Parathyroid adenoma (tissue), 2 donors: Measurements from ENCODE around the gene HSD17B14.

ENCODE experiments used
- H2AFZ ChIP-seq: fragments of 300-600 bp; sonication (generic); one replicate; pipeline ENCODE4 v1.7.0; 2017; ENCODE audit warnings: antibody characterized with exemption, mild to moderate bottlenecking
- H3K27ac ChIP-seq: fragments of 300-600 bp; sonication (generic); one replicate; pipeline ENCODE4 v1.7.0; 2017
- H3K27me3 ChIP-seq: fragments of 300-600 bp; sonication (generic); one replicate; pipeline ENCODE4 v1.7.0; 2017; ENCODE audit warnings: low read length; ENCODE audit not compliant: control insufficient read depth, insufficient read depth
- H3K36me3 ChIP-seq: fragments of 300-600 bp; sonication (generic); one replicate; pipeline ENCODE4 v1.7.0; 2017; ENCODE audit warnings: low read length; ENCODE audit not compliant: control insufficient read depth, insufficient read depth
- H3K4me1 ChIP-seq: fragments of 300-600 bp; sonication (generic); one replicate; pipeline ENCODE4 v1.7.0; 2017; ENCODE audit warnings: control low read depth
- H3K4me2 ChIP-seq: fragments of 300-600 bp; sonication (generic); one replicate; pipeline ENCODE4 v1.7.0; 2017; ENCODE audit warnings: low read length
- H3K4me3 ChIP-seq: fragments of 300-600 bp; sonication (generic); one replicate; pipeline ENCODE4 v1.7.0; 2017; ENCODE audit warnings: low read depth, low read length
- H3K79me2 ChIP-seq: fragments of 300-600 bp; sonication (generic); one replicate; pipeline ENCODE4 v1.7.0; 2017; ENCODE audit warnings: control low read depth
- H3K9ac ChIP-seq: fragments of 300-600 bp; sonication (generic); one replicate; pipeline ENCODE4 v1.7.0; 2017; ENCODE audit warnings: mild to moderate bottlenecking
- H3K9me3 ChIP-seq: fragments of 300-600 bp; sonication (generic); one replicate; pipeline ENCODE4 v1.7.0; 2017; ENCODE audit warnings: low read length; ENCODE audit not compliant: control insufficient read depth
- CTCF ChIP-seq: fragments of 300-600 bp; sonication (generic); IDR thresholded peaks from one replicate; pipeline ENCODE4 v1.7.0; 2017; ENCODE audit warnings: antibody characterized with exemption, mild to moderate bottlenecking
- donor health status: primary hyperparathyroidism.

The HSD17B14 gene

GRCh38 chr19:48804496-48804895 is 31.8 kb downstream of the HSD17B14 start:
- Histone ChIP-seq H3K9me3 (no peaks in the 10 kb centered on the region), H3K4me2 (no peak overlapping the region), H3K4me1 (no peaks in the 10 kb centered on the region), H3K79me2 (no peaks in the 10 kb centered on the region), H3K36me3 (no peaks in the 10 kb centered on the region), H3K4me3 (no peak overlapping the region), H3K27ac (no peak overlapping the region), H3K27me3 (no peaks in the 10 kb centered on the region), H3K9ac (no peak overlapping the region), H2AFZ (no peak overlapping the region)
- TF ChIP-seq CTCF = no peak

- H3K9me3 ChIP-seq = no peaks in the 10 kb centered on the region
- H3K9ac ChIP-seq = no peak overlapping the region
- H3K4me3 ChIP-seq = no peak overlapping the region
- H3K27ac ChIP-seq = no peak overlapping the region
- no peak overlapping the region for H3K4me2 ChIP-seq
- TF ChIP-seq CTCF = no peak
- no peaks in the 10 kb centered on the region for H3K79me2 ChIP-seq
- no peaks in the 10 kb centered on the region for H3K27me3 ChIP-seq
- no peaks in the 10 kb centered on the region for H3K36me3 ChIP-seq
- no peak overlapping the region for H2AFZ ChIP-seq
- H3K4me1 ChIP-seq = no peaks in the 10 kb centered on the region
These were observed 33.7 kb downstream of the HSD17B14 start for GRCh38 chr19:48802623-48803022.

GRCh38 chr19:48799358-48800300 is 36.7 kb downstream of the HSD17B14 start:
- Histone ChIP-seq H3K4me2 (no peak overlapping the region), H3K79me2 (no peaks in the 10 kb centered on the region), H3K4me3 (no peak overlapping the region), H3K27ac (no peak overlapping the region), H2AFZ (no peak overlapping the region), H3K4me1 (peaks cover 10% of the 10 kb centered on the region), H3K9ac (no peak overlapping the region), H3K27me3 (no peaks in the 10 kb centered on the region), H3K36me3 (no peaks in the 10 kb centered on the region), H3K9me3 (no peaks in the 10 kb centered on the region)
- TF ChIP-seq CTCF = no peak

- no peak for TF ChIP-seq CTCF
- Histone ChIP-seq H3K4me1 (peaks cover 13% of the 10 kb centered on the region), H3K4me3 (no peak overlapping the region), H3K79me2 (no peaks in the 10 kb centered on the region), H3K27ac (no peak overlapping the region), H3K36me3 (no peaks in the 10 kb centered on the region), H3K27me3 (no peaks in the 10 kb centered on the region), H2AFZ (no peak overlapping the region), H3K9ac (no peak overlapping the region), H3K9me3 (no peaks in the 10 kb centered on the region), H3K4me2 (no peak overlapping the region)
These were observed 37.4 kb downstream of the HSD17B14 start for GRCh38 chr19:48798937-48799336.

GRCh38 chr19:48797103-48797502 is 39.2 kb downstream of the HSD17B14 start:
- TF ChIP-seq CTCF = no peak
- no peak overlapping the region for H3K4me2 ChIP-seq
- no peak overlapping the region for H3K9ac ChIP-seq
- H3K79me2 ChIP-seq = no peaks in the 10 kb centered on the region
- no peak overlapping the region for H2AFZ ChIP-seq
- no peaks in the 10 kb centered on the region for H3K9me3 ChIP-seq
- no peak overlapping the region for H3K27ac ChIP-seq
- H3K36me3 ChIP-seq = no peaks in the 10 kb centered on the region
- no peak overlapping the region for H3K4me3 ChIP-seq
- H3K4me1 ChIP-seq = peaks cover 13% of the 10 kb centered on the region
- no peaks in the 10 kb centered on the region for H3K27me3 ChIP-seq
